ENCODE results near the gene KRTAP10-4.
"Not testable (repeated sequence)": the region's sequence is repeated elsewhere in the genome, so short reads cannot be mapped to it uniquely, and the experiment has no call there.

Gene KRTAP10-4

GRCh38 chr21:44558695-44559094 lies 14.8 kb upstream of the KRTAP10-4 start, which contains the start of gene KRTAP10-3:
Gene KRTAP10-3 (minus strand): TSS chr21:44558795. CDS start chr21:44558715, 80 bp downstream.
- DNase-seq, result no peak

- no peak for DNase-seq
Measured at GRCh38 chr21:44564099-44564498, 9.4 kb upstream of the KRTAP10-4 start.

GRCh38 chr21:44564886-44565598 lies 8.5 kb upstream of the KRTAP10-4 start:
- DNase-seq, result no peak

GRCh38 chr21:44566403-44566802 lies 7.1 kb upstream of the KRTAP10-4 start:
- DNase-seq, result no peak

- no peak for DNase-seq
Measured at GRCh38 chr21:44567481-44568171, 5.9 kb upstream of the KRTAP10-4 start.

- no peak for DNase-seq
Measured at GRCh38 chr21:44568261-44568660, 5.3 kb upstream of the KRTAP10-4 start.

GRCh38 chr21:44568667-44569556 lies 4.6 kb upstream of the KRTAP10-4 start:
- DNase-seq, result no peak

- DNase-seq, result no peak
Measured at GRCh38 chr21:44569861-44570517, 3.5 kb upstream of the KRTAP10-4 start.

GRCh38 chr21:44571296-44571695 lies 2.2 kb upstream of the KRTAP10-4 start:
- no peak for DNase-seq

- DNase-seq, result no peak
Measured at GRCh38 chr21:44571844-44572782, 1.4 kb upstream of the KRTAP10-4 start.

- no peak for DNase-seq
Measured at GRCh38 chr21:44572959-44573583, 458 bp upstream of the KRTAP10-4 start.

GRCh38 chr21:44574457-44575306 lies 1.2 kb downstream of the KRTAP10-4 start:
- no peak for DNase-seq

GRCh38 chr21:44575307-44576024 lies 1.9 kb downstream of the KRTAP10-4 start:
- no peak for DNase-seq

GRCh38 chr21:44576025-44576420 lies 2.5 kb downstream of the KRTAP10-4 start:
- DNase-seq, result no peak

GRCh38 chr21:44578371-44579055 lies 5.0 kb downstream of the KRTAP10-4 start:
- no peak for DNase-seq

- no peak for DNase-seq
Measured at GRCh38 chr21:44579056-44579832, 5.7 kb downstream of the KRTAP10-4 start.

GRCh38 chr21:44579833-44580144 lies 6.3 kb downstream of the KRTAP10-4 start:
- DNase-seq, result no peak

- DNase-seq, result not testable (repeated sequence)
Measured at GRCh38 chr21:44580231-44580821, 6.8 kb downstream of the KRTAP10-4 start, which contains the start of gene KRTAP10-5. Gene KRTAP10-5 (minus strand): TSS chr21:44580604. CDS start chr21:44580578, 26 bp downstream.

Measured in effector CD8-positive, alpha-beta T cell (primary cell).